ENCODE results near the gene KRTAP10-6.
"Not testable (repeated sequence)": the region's sequence is repeated elsewhere in the genome, so short reads cannot be mapped to it uniquely, and the experiment has no call there.

The KRTAP10-6 gene

DNA sequence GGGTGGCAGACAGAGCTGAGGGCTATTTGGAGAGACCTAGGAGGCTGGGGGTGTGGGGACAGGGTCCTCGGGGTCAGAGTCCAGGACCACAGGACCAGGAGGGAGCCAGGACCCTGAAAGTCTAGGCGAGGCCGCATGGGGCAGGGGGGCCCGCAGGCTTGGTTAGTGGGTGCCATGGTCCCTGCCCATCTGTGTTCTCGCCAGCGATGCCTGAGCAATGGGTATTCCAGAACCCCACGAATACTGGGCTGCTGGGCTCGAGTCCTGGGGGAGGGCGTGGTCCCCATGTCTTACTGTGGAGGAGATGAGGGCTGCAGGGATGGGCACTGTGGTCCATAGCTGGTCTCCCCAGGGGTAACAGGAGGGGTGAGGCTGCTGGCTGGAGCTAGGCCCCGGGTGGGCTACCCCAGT, 2.0 kb downstream of the KRTAP10-6 start:
- Histone ChIP-seq H3K27ac (ENCODE audit: insufficient read depth, low read length, poor library complexity, severe bottlenecking) (no peak overlapping the region), H3K4me3 (ENCODE audit: insufficient read depth, low read depth, low read length, poor library complexity, severe bottlenecking) (no peak overlapping the region), H3K9me3 (ENCODE audit: control insufficient read depth, low read length) (no peaks in the 10 kb centered on the region), H3K4me1 (ENCODE audit: control insufficient read depth, insufficient read depth, low read length, poor library complexity, severe bottlenecking) (no peaks in the 10 kb centered on the region), H3K36me3 (ENCODE audit: control insufficient read depth, insufficient read depth, low read length) (no peaks in the 10 kb centered on the region), H3K27me3 (replicated peaks; ENCODE audit: control insufficient read depth, insufficient read depth, low read length, poor library complexity, severe bottlenecking) (no peaks in the 10 kb centered on the region)
- no peak for DNase-seq

GRCh38 chr21:44589586-44590305, 2.6 kb downstream of the KRTAP10-6 start:
- Histone ChIP-seq H3K36me3 (ENCODE audit: control insufficient read depth, insufficient read depth, low read length) (no peaks in the 10 kb centered on the region), H3K4me1 (ENCODE audit: control insufficient read depth, insufficient read depth, low read length, poor library complexity, severe bottlenecking) (no peaks in the 10 kb centered on the region), H3K4me3 (ENCODE audit: insufficient read depth, low read depth, low read length, poor library complexity, severe bottlenecking) (no peak overlapping the region), H3K9me3 (ENCODE audit: control insufficient read depth, low read length) (no peaks in the 10 kb centered on the region), H3K27me3 (replicated peaks; ENCODE audit: control insufficient read depth, insufficient read depth, low read length, poor library complexity, severe bottlenecking) (no peaks in the 10 kb centered on the region), H3K27ac (ENCODE audit: insufficient read depth, low read length, poor library complexity, severe bottlenecking) (no peak overlapping the region)
- no peak for DNase-seq

- no peaks in the 10 kb centered on the region for H3K9me3 ChIP-seq (ENCODE audit: control insufficient read depth, low read length)
- no peaks in the 10 kb centered on the region for H3K4me1 ChIP-seq (ENCODE audit: control insufficient read depth, insufficient read depth, low read length, poor library complexity, severe bottlenecking)
- no peak overlapping the region for H3K4me3 ChIP-seq (ENCODE audit: insufficient read depth, low read depth, low read length, poor library complexity, severe bottlenecking)
- H3K27me3 ChIP-seq (replicated peaks; ENCODE audit: control insufficient read depth, insufficient read depth, low read length, poor library complexity, severe bottlenecking): no peaks in the 10 kb centered on the region
- H3K36me3 ChIP-seq (ENCODE audit: control insufficient read depth, insufficient read depth, low read length): no peaks in the 10 kb centered on the region
- DNase-seq: no peak
- H3K27ac ChIP-seq (ENCODE audit: insufficient read depth, low read length, poor library complexity, severe bottlenecking): no peak overlapping the region
Observed at GRCh38 chr21:44589094-44589493, 3.2 kb downstream of the KRTAP10-6 start.

- no peaks in the 10 kb centered on the region for H3K36me3 ChIP-seq (ENCODE audit: control insufficient read depth, insufficient read depth, low read length)
- no peaks in the 10 kb centered on the region for H3K4me1 ChIP-seq (ENCODE audit: control insufficient read depth, insufficient read depth, low read length, poor library complexity, severe bottlenecking)
- no peak for DNase-seq
- no peaks in the 10 kb centered on the region for H3K27me3 ChIP-seq (replicated peaks; ENCODE audit: control insufficient read depth, insufficient read depth, low read length, poor library complexity, severe bottlenecking)
- no peak overlapping the region for H3K27ac ChIP-seq (ENCODE audit: insufficient read depth, low read length, poor library complexity, severe bottlenecking)
- H3K4me3 ChIP-seq (ENCODE audit: insufficient read depth, low read depth, low read length, poor library complexity, severe bottlenecking): no peak overlapping the region
- peaks cover 8% of the 10 kb centered on the region for H3K9me3 ChIP-seq (ENCODE audit: control insufficient read depth, low read length)
Observed at GRCh38 chr21:44585892-44586291, 6.4 kb downstream of the KRTAP10-6 start.

- no peak overlapping the region for H3K27ac ChIP-seq (ENCODE audit: insufficient read depth, low read length, poor library complexity, severe bottlenecking)
- no peaks in the 10 kb centered on the region for H3K36me3 ChIP-seq (ENCODE audit: control insufficient read depth, insufficient read depth, low read length)
Observed at GRCh38 chr21:44583800-44584147, 8.5 kb downstream of the KRTAP10-6 start.

GRCh38 chr21:44583089-44583799, 9.1 kb downstream of the KRTAP10-6 start:
- Histone ChIP-seq H3K27me3 (replicated peaks; ENCODE audit: control insufficient read depth, insufficient read depth, low read length, poor library complexity, severe bottlenecking) (no peaks in the 10 kb centered on the region), H3K4me3 (ENCODE audit: insufficient read depth, low read depth, low read length, poor library complexity, severe bottlenecking) (no peak overlapping the region), H3K36me3 (ENCODE audit: control insufficient read depth, insufficient read depth, low read length) (no peaks in the 10 kb centered on the region), H3K27ac (ENCODE audit: insufficient read depth, low read length, poor library complexity, severe bottlenecking) (no peak overlapping the region), H3K4me1 (ENCODE audit: control insufficient read depth, insufficient read depth, low read length, poor library complexity, severe bottlenecking) (no peaks in the 10 kb centered on the region), H3K9me3 (ENCODE audit: control insufficient read depth, low read length) (peaks cover 8% of the 10 kb centered on the region)
- no peak for DNase-seq

More at GRCh38 chr21:44583800-44584147, 8.5 kb downstream of the KRTAP10-6 start:
- Histone ChIP-seq H3K9me3 (ENCODE audit: control insufficient read depth, low read length) (peaks cover 8% of the 10 kb centered on the region), H3K27me3 (replicated peaks; ENCODE audit: control insufficient read depth, insufficient read depth, low read length, poor library complexity, severe bottlenecking) (no peaks in the 10 kb centered on the region), H3K4me3 (ENCODE audit: insufficient read depth, low read depth, low read length, poor library complexity, severe bottlenecking) (no peak overlapping the region), H3K4me1 (ENCODE audit: control insufficient read depth, insufficient read depth, low read length, poor library complexity, severe bottlenecking) (no peaks in the 10 kb centered on the region)
- DNase-seq: no peak

- Histone ChIP-seq H3K27me3 (replicated peaks; ENCODE audit: control insufficient read depth, insufficient read depth, low read length, poor library complexity, severe bottlenecking) (no peaks in the 10 kb centered on the region), H3K4me3 (ENCODE audit: insufficient read depth, low read depth, low read length, poor library complexity, severe bottlenecking) (no peak overlapping the region), H3K4me1 (ENCODE audit: control insufficient read depth, insufficient read depth, low read length, poor library complexity, severe bottlenecking) (no peaks in the 10 kb centered on the region), H3K27ac (ENCODE audit: insufficient read depth, low read length, poor library complexity, severe bottlenecking) (no peak overlapping the region), H3K36me3 (ENCODE audit: control insufficient read depth, insufficient read depth, low read length) (no peaks in the 10 kb centered on the region), H3K9me3 (ENCODE audit: control insufficient read depth, low read length) (peaks cover 8% of the 10 kb centered on the region)
- no peak for DNase-seq
Observed at GRCh38 chr21:44582055-44582454, 10.2 kb downstream of the KRTAP10-6 start.

- Histone ChIP-seq H3K4me1 (ENCODE audit: control insufficient read depth, insufficient read depth, low read length, poor library complexity, severe bottlenecking) (no peaks in the 10 kb centered on the region), H3K36me3 (ENCODE audit: control insufficient read depth, insufficient read depth, low read length) (no peaks in the 10 kb centered on the region), H3K27me3 (replicated peaks; ENCODE audit: control insufficient read depth, insufficient read depth, low read length, poor library complexity, severe bottlenecking) (no peaks in the 10 kb centered on the region), H3K4me3 (ENCODE audit: insufficient read depth, low read depth, low read length, poor library complexity, severe bottlenecking) (no peak overlapping the region), H3K27ac (ENCODE audit: insufficient read depth, low read length, poor library complexity, severe bottlenecking) (no peak overlapping the region), H3K9me3 (ENCODE audit: control insufficient read depth, low read length) (peaks cover 8% of the 10 kb centered on the region)
- DNase-seq: no peak
Observed at GRCh38 chr21:44581158-44581557, 11.1 kb downstream of the KRTAP10-6 start.

DNA sequence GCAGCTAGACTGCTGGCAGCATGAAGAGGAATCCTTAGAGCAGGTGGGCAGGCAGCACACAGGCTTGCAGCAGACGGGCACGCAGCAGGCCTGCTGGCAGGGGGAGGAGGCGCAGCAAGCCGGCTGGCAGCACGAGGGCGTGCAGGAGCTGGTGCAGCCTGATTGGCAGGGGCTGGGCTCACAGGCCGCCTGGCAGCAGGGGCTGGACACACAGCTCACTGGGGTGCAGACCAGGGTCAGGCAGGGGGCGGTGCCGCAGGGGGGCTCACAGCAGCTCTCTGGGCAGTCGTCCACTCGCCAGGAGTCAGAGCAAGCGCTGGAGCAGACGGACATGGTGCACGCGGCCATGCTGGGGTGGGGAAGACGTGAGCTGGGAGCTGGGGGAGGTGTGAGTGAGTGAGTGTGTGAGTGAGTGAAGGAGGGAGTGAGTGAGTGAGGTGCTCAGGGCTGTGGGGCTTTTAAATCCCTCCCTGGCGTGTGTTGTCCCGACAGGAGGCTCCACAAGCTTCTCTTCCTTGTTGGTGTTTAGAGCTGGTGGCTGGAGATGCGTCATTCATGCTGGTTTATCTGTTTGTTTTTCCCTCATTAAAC, 12.0 kb downstream of the KRTAP10-6 start, which contains the start of gene KRTAP10-5:
TSS of gene KRTAP10-5 (minus strand) at position 374 of the 591 bp plus-strand sequence. CDS start at position 348, 26 bp downstream.
- not testable (repeated sequence) for H3K36me3 ChIP-seq (ENCODE audit: control insufficient read depth, insufficient read depth, low read length); H3K4me3 ChIP-seq (ENCODE audit: insufficient read depth, low read depth, low read length, poor library complexity, severe bottlenecking); H3K27ac ChIP-seq (ENCODE audit: insufficient read depth, low read length, poor library complexity, severe bottlenecking); H3K4me1 ChIP-seq (ENCODE audit: control insufficient read depth, insufficient read depth, low read length, poor library complexity, severe bottlenecking); DNase-seq; H3K9me3 ChIP-seq (ENCODE audit: control insufficient read depth, low read length); H3K27me3 ChIP-seq (replicated peaks; ENCODE audit: control insufficient read depth, insufficient read depth, low read length, poor library complexity, severe bottlenecking)

DNA sequence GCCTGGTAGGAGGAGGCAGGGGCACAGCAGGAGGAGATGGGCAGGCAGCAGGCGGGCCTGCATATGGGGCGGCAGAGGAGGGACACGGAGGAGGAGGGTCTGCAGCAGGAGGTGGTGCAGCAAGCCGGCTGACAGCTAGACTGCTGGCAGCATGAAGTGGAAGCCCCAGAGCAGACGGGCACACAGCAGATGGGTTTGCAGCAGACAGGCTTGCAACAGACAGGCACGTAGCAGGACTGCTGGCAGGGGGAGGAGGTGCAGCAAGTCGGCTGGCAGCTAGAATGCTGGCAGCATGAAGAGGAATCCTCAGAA, 12.5 kb downstream of the KRTAP10-6 start:
- no peak for DNase-seq
- Histone ChIP-seq H3K36me3 (ENCODE audit: control insufficient read depth, insufficient read depth, low read length) (no peaks in the 10 kb centered on the region), H3K4me1 (ENCODE audit: control insufficient read depth, insufficient read depth, low read length, poor library complexity, severe bottlenecking) (no peaks in the 10 kb centered on the region), H3K4me3 (ENCODE audit: insufficient read depth, low read depth, low read length, poor library complexity, severe bottlenecking) (no peak overlapping the region), H3K27me3 (replicated peaks; ENCODE audit: control insufficient read depth, insufficient read depth, low read length, poor library complexity, severe bottlenecking) (no peaks in the 10 kb centered on the region), H3K27ac (ENCODE audit: insufficient read depth, low read length, poor library complexity, severe bottlenecking) (no peak overlapping the region), H3K9me3 (ENCODE audit: control insufficient read depth, low read length) (peaks cover 8% of the 10 kb centered on the region)

Data from effector memory CD4-positive, alpha-beta T cell (primary cell).